Measurements from ENCODE around the gene MED14.
"Not testable (repeated sequence)": the region's sequence is repeated elsewhere in the genome, so short reads cannot be mapped to it uniquely, and the experiment has no call there.

MED14 gene

DNA sequence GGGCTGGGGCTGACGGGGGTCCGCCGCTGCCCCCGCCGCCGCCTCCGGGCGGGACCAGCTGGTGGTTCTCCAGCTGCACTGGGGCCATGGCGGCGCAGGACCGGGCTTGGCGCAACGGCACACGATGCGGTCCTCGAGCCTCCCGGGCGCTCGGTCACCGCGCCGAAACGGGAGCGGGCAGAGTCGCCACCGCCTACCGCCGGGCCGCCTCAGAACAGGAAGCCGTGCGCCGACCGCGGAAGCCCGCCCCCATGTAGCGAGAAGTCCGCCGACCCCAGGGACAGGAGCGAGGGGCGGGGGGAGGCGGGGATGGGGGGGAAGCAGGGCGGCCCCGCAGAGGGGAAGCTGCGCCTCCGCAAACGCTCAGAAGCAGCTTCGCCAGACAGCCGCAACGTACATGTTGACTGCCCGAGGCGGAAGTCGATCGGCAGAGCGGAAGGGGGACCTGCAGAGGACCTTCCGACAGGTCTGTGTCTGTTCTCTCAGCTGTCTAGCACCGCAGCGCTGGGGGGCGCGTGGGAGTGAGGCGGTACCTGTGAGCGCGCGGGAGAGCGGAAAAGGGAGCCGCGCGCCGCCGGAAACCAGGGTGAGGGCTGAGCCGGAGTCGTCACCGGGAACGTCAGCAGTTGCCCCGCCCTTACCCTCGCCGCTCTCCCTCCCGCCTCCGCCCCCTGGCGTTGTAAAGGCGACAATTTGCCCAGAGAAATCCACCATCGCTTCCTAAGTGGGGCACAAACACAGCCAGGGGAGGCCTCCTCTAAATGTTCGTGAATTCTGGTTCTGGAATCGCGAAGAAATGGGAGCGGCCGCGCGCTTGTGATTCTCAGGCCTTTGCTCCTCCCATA, at the start of gene MED14:
TSS of gene MED14 (minus strand) at position 218 of the 845 bp plus-strand sequence. CDS start at position 88, 130 bp downstream.
- H3K4me3 ChIP-seq (ENCODE audit: low read depth, low read length) = peak within 1 kb of the TSS; percentile 75
- no peaks in the 10 kb centered on the region for H3K27me3 ChIP-seq (ENCODE audit: control insufficient read depth, insufficient read depth, low read length)
- peak within 1 kb of the TSS; percentile 74 for H3K9ac ChIP-seq (ENCODE audit: low read depth, low read length)
- H3K9me3 ChIP-seq (ENCODE audit: control insufficient read depth, insufficient read depth, low read length) = no peaks in the 10 kb centered on the region
- no peaks in the 10 kb centered on the region for H3K36me3 ChIP-seq (ENCODE audit: control insufficient read depth, insufficient read depth, low read length)
- H3K4me1 ChIP-seq (ENCODE audit: control insufficient read depth, insufficient read depth, low read length) = peaks cover 3% of the 10 kb centered on the region

DNA sequence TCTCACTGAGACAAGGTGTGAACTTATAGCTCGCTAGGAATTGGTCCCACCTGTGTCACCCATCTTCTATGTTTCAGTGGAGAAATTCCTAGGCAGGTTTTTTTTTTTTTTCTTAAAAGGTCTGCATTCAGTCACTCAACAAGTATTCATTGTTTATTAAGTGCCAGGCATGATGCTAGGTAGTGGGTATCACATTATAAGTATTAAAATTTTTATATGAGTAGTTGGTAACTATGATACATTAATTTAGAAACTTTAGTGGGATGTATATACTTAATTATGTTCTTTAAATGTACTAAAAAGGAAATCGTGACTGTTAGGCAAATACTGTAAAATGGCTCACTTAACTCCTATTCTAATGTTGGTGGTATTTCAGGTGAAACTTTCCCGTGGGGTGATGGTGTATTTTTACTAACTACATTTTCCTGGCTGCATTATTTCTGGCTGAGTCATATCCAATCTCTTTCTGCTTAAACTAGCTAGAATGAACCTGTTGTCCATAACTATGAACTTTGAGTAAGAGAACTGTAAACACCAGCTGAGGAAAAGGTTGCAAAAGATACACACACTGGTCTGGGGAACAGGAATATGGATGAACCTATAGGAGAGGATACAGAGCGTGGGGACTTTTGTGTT, 49.3 kb upstream of the MED14 start:
- Histone ChIP-seq H3K36me3 (ENCODE audit: control insufficient read depth, insufficient read depth, low read length) (no peaks in the 10 kb centered on the region), H3K9me3 (ENCODE audit: control insufficient read depth, insufficient read depth, low read length) (no peaks in the 10 kb centered on the region), H3K9ac (ENCODE audit: low read depth, low read length) (no peak overlapping the region), H3K4me1 (ENCODE audit: control insufficient read depth, insufficient read depth, low read length) (no peaks in the 10 kb centered on the region), H3K4me3 (ENCODE audit: low read depth, low read length) (no peak overlapping the region), H3K27me3 (ENCODE audit: control insufficient read depth, insufficient read depth, low read length) (no peaks in the 10 kb centered on the region)

DNA sequence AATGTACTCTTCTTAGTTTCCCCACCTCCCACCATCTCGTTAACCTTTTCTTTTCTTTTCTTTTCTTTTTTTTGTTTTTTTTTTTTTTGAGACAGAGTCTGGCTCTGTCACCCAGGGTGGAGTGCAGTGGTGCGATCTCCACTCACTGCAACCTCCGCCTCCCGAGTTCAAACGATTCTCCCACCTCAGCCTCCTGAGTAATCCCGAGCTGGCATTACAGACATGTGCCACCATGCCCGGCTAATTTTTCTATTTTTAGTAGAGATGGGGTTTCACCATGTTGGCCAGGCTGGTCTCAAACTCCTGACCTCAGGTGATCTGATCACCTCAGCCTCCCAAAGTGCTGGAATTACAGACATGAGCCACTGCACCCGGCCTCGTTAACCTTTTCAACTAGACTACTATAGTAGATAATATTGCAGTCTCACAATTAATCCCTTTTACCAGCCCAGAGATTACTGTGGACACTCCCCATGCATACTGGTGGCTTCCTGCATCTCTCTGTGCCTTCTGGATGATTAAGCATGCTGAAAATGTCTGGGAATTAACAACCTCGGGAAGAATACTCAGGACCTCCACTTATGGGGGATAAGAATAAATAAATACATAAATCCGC, 47.4 kb upstream of the MED14 start:
- H3K9me3 ChIP-seq (ENCODE audit: control insufficient read depth, insufficient read depth, low read length); H3K27me3 ChIP-seq (ENCODE audit: control insufficient read depth, insufficient read depth, low read length); H3K4me1 ChIP-seq (ENCODE audit: control insufficient read depth, insufficient read depth, low read length); H3K36me3 ChIP-seq (ENCODE audit: control insufficient read depth, insufficient read depth, low read length); H3K9ac ChIP-seq (ENCODE audit: low read depth, low read length); H3K4me3 ChIP-seq (ENCODE audit: low read depth, low read length): not testable (repeated sequence)

DNA sequence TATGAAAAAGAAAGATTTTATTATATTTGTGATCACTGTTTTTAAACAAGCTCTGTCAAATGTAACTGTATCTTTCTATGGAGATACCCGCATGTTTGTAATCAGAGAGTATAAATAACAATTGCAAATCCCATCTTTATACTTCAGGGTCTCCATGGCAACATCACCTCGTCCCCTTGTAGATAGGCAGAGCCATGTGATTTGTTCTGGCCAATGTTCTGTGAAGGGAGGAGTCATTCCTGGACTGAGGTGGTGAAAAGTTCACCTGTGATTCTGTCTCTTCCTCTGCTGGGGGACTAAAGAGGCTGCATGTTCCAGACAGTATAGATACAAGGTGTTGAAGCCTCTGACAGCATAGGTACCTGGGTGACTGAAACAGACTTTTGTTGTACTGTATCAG, 45.6 kb upstream of the MED14 start:
- H3K36me3 ChIP-seq (ENCODE audit: control insufficient read depth, insufficient read depth, low read length) = no peaks in the 10 kb centered on the region
- no peaks in the 10 kb centered on the region for H3K9me3 ChIP-seq (ENCODE audit: control insufficient read depth, insufficient read depth, low read length)
- H3K4me1 ChIP-seq (ENCODE audit: control insufficient read depth, insufficient read depth, low read length) = no peaks in the 10 kb centered on the region
- H3K9ac ChIP-seq (ENCODE audit: low read depth, low read length) = no peak overlapping the region
- H3K27me3 ChIP-seq (ENCODE audit: control insufficient read depth, insufficient read depth, low read length) = no peaks in the 10 kb centered on the region
- H3K4me3 ChIP-seq (ENCODE audit: low read depth, low read length) = no peak overlapping the region

DNA sequence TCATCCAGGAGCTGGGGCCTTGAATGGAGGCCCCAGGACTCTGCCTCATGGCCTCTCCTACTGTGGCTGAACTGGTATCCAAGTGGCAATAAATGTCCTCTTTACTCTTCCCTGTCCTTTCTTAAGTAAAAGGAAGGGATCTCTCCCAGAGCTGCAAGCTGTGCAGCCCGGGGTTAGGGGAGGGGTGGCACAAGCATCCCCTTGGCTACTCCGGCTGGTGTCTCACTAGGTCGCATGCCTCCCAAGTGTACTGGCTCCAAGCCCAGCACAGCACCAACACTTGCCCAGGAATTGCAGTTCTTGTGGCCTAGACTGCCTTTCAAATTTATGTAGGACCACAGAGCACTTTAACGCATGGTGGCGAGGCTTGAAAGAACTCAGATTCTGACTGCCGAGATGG, 44.7 kb upstream of the MED14 start:
- H3K9me3 ChIP-seq (ENCODE audit: control insufficient read depth, insufficient read depth, low read length) = no peaks in the 10 kb centered on the region
- H3K4me1 ChIP-seq (ENCODE audit: control insufficient read depth, insufficient read depth, low read length) = no peaks in the 10 kb centered on the region
- H3K9ac ChIP-seq (ENCODE audit: low read depth, low read length) = no peak overlapping the region
- no peaks in the 10 kb centered on the region for H3K36me3 ChIP-seq (ENCODE audit: control insufficient read depth, insufficient read depth, low read length)
- H3K4me3 ChIP-seq (ENCODE audit: low read depth, low read length) = no peak overlapping the region
- H3K27me3 ChIP-seq (ENCODE audit: control insufficient read depth, insufficient read depth, low read length) = no peaks in the 10 kb centered on the region

DNA sequence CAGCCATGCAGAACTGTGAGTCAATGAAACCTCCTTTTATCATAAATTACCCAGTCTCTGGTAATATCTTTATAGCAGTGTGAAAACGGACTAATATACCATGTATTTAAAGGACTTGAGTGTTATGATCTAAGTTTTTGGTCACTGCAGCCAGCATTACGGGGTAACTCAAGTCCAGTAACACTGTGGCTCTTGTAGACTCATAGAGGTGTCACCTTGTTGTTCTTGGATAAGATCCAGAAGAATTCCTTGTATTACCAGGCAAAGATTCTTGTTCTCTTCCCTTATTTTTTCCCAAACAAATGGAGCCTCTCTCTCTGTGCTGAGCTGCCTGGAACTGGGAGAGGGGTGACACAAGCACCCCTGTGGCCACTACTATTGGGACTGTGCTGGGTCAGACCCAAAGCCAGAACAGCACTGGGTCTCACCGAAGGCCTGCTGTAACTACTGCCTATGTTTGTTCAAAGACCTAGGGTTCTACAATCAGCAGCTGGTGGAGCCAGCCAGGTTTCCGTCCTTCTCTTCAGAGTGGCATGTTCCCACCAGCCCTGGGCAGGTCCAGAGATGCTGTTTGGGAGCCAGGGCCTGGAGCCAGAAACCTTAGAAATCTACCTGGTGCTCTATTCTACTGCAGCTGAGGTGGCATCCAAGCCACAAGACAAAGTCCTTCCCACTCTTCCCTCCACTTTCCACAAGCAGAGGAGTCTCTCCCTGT, 43.7 kb upstream of the MED14 start:
- H3K4me1 ChIP-seq (ENCODE audit: control insufficient read depth, insufficient read depth, low read length) = no peaks in the 10 kb centered on the region
- H3K27me3 ChIP-seq (ENCODE audit: control insufficient read depth, insufficient read depth, low read length) = no peaks in the 10 kb centered on the region
- H3K9ac ChIP-seq (ENCODE audit: low read depth, low read length) = no peak overlapping the region
- H3K4me3 ChIP-seq (ENCODE audit: low read depth, low read length) = no peak overlapping the region
- H3K9me3 ChIP-seq (ENCODE audit: control insufficient read depth, insufficient read depth, low read length) = no peaks in the 10 kb centered on the region
- H3K36me3 ChIP-seq (ENCODE audit: control insufficient read depth, insufficient read depth, low read length) = no peaks in the 10 kb centered on the region

DNA sequence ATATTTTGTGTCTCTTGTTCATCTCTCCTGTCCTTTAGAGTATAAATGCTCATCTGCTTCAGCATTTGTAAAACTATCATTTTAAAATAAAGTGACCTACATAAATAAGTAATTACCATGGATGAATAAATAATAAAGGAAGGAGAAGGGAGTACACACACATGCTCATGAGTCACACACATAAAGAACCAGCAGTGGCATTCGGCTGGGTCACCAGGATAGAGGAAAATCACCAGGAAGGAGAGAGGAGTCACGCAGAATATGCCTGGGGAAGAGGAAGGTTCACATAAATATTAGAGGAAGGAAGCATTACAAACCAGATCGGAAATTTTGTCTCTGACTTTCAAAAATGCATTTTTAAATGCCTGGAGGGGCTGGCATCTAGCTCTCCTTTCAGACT, 38.5 kb upstream of the MED14 start:
- Histone ChIP-seq H3K4me1 (ENCODE audit: control insufficient read depth, insufficient read depth, low read length) (no peaks in the 10 kb centered on the region), H3K27me3 (ENCODE audit: control insufficient read depth, insufficient read depth, low read length) (no peaks in the 10 kb centered on the region), H3K9ac (ENCODE audit: low read depth, low read length) (no peak overlapping the region), H3K4me3 (ENCODE audit: low read depth, low read length) (no peak overlapping the region), H3K36me3 (ENCODE audit: control insufficient read depth, insufficient read depth, low read length) (no peaks in the 10 kb centered on the region), H3K9me3 (ENCODE audit: control insufficient read depth, insufficient read depth, low read length) (no peaks in the 10 kb centered on the region)

DNA sequence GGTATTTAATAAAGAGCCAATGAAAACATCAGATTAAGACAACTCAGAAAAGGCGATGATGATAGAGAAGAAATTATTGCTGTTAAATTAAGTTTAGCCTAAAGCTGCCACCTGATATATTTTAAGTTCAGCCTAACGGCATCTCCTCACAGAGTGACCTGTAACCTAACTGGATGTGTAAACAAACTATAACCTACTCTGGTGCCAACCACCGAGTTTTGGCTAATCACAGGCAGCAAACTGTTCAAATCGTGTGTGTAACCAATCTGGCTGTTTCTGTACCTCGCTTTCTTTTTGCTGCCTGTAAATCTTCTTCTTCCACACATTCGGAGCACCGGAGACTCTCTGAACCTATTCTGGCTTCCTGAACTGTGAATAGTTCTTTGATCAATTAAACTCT, 37.8 kb upstream of the MED14 start:
- H3K4me3 ChIP-seq (ENCODE audit: low read depth, low read length) = no peak overlapping the region
- no peaks in the 10 kb centered on the region for H3K9me3 ChIP-seq (ENCODE audit: control insufficient read depth, insufficient read depth, low read length)
- no peaks in the 10 kb centered on the region for H3K36me3 ChIP-seq (ENCODE audit: control insufficient read depth, insufficient read depth, low read length)
- H3K4me1 ChIP-seq (ENCODE audit: control insufficient read depth, insufficient read depth, low read length) = no peaks in the 10 kb centered on the region
- H3K9ac ChIP-seq (ENCODE audit: low read depth, low read length) = no peak overlapping the region
- no peaks in the 10 kb centered on the region for H3K27me3 ChIP-seq (ENCODE audit: control insufficient read depth, insufficient read depth, low read length)

DNA sequence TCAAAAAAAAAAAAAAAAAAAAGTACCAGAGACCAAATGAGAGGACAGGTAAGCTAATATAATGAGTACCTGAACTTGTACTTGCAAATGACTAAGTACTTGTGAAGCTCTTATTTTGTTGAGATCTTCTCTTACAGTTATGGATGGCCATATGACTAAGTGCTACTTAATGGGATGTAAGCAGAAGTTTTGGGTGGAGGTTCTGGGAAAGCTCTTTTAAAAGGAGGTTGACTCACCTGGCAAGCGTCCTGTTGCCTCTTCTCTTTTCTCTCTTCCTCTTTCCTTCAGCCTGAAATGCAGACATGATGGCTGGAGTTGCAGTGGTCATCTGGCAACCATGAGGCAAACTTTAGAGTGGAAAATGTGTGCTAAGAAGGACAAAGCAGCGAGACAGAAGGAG, 36.9 kb upstream of the MED14 start:
- Histone ChIP-seq H3K4me3 (ENCODE audit: low read depth, low read length) (no peak overlapping the region), H3K9ac (ENCODE audit: low read depth, low read length) (no peak overlapping the region), H3K9me3 (ENCODE audit: control insufficient read depth, insufficient read depth, low read length) (no peaks in the 10 kb centered on the region), H3K36me3 (ENCODE audit: control insufficient read depth, insufficient read depth, low read length) (no peaks in the 10 kb centered on the region), H3K27me3 (ENCODE audit: control insufficient read depth, insufficient read depth, low read length) (no peaks in the 10 kb centered on the region), H3K4me1 (ENCODE audit: control insufficient read depth, insufficient read depth, low read length) (no peaks in the 10 kb centered on the region)

DNA sequence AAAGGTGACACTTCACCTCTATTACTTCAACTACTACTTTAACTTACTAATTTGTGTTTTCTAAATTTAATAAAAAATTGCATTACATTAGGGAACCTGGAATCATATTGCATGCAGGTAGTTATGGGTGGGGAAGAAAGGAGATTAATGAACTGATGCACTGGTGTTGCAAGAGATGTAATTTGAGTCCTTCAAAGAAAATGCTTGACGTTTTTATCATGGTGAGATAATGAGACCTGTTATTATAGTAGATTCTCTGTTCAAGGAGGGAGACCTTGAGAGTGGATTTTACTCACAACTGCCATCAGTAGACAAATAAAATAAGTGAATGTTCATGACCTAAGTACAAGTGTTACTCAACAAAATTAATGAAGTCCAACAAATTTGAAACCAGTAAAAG, 26.4 kb upstream of the MED14 start:
- no peak overlapping the region for H3K9ac ChIP-seq (ENCODE audit: low read depth, low read length)
- no peaks in the 10 kb centered on the region for H3K9me3 ChIP-seq (ENCODE audit: control insufficient read depth, insufficient read depth, low read length)
- no peaks in the 10 kb centered on the region for H3K27me3 ChIP-seq (ENCODE audit: control insufficient read depth, insufficient read depth, low read length)
- no peaks in the 10 kb centered on the region for H3K36me3 ChIP-seq (ENCODE audit: control insufficient read depth, insufficient read depth, low read length)
- no peak overlapping the region for H3K4me3 ChIP-seq (ENCODE audit: low read depth, low read length)
- H3K4me1 ChIP-seq (ENCODE audit: control insufficient read depth, insufficient read depth, low read length) = no peaks in the 10 kb centered on the region

DNA sequence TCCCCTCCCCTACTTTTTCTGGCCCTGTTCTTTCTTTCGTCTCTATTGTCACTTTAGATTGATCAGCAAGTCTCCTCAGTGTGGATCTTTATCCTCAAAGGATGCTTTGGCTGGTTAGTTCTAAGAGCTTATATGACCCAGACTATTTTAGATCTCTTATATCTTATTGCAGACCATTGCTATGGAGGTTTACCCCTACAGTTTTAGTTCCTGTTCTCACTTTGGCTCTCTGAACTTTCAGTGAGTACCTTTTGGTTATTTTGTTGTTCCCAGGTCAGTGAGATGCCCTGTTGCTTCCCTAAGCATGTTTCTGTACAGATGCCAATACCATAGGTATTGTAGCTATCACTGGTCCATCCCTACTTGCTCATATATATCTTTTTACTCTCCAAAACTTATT, 24.0 kb upstream of the MED14 start:
- Histone ChIP-seq H3K4me1 (ENCODE audit: control insufficient read depth, insufficient read depth, low read length) (no peaks in the 10 kb centered on the region), H3K9ac (ENCODE audit: low read depth, low read length) (no peak overlapping the region), H3K27me3 (ENCODE audit: control insufficient read depth, insufficient read depth, low read length) (no peaks in the 10 kb centered on the region), H3K4me3 (ENCODE audit: low read depth, low read length) (no peak overlapping the region), H3K36me3 (ENCODE audit: control insufficient read depth, insufficient read depth, low read length) (no peaks in the 10 kb centered on the region), H3K9me3 (ENCODE audit: control insufficient read depth, insufficient read depth, low read length) (no peaks in the 10 kb centered on the region)

All from iPS-15b (cell line).